ENCODE measurements around the gene CELA2B. TPM values are rescaled to one million over a fixed set of nuclear protein-coding genes. Genes with fewer than 3 reads are reported as not detected.

The CELA2B gene
- total RNA-seq, 1 experiment from 2014 or later = not detected

- no peaks in the 10 kb centered on the region for H3K9me3 Mint-ChIP-seq
- H3K4me1 Mint-ChIP-seq = peaks cover 39% of the 10 kb centered on the region
- peak overlapping the region; percentile 94 for H3K4me3 Mint-ChIP-seq
- ChIA-PET POLR2A (interaction anchor here (0.6 kb wide), 1 partner anchor 384 kb away, joined by 3 read pairs; no protein-coding TSS in a partner anchor), CTCF (interaction anchor here (0.5 to 1.0 kb wide), 2 partner anchors 78 to 362 kb away, joined by 3 read pairs; no protein-coding TSS in a partner anchor)
- no peak for TF ChIP-seq ZNF416 (CRISPR knock-in tag; IDR thresholded peaks at IDR 0.05)
- no peak for TF ChIP-seq TEAD1 (CRISPR knock-in tag; IDR thresholded peaks at IDR 0.05)
- TF ChIP-seq NFYB (CRISPR knock-in tag; conservative IDR thresholded peaks at IDR 0.05; ENCODE audit: low read depth) = no peak
- TF ChIP-seq SMAD4 (CRISPR knock-in tag; IDR thresholded peaks at IDR 0.05) = no peak
- TF ChIP-seq ZNF425 (CRISPR knock-in tag; conservative IDR thresholded peaks at IDR 0.05) = no peak
- TF ChIP-seq FOXP1 (CRISPR knock-in tag; IDR thresholded peaks at IDR 0.05; ENCODE audit: borderline replicate concordance) = no peak
- TF ChIP-seq MLX (CRISPR knock-in tag; IDR thresholded peaks at IDR 0.05) = no peak
- TF ChIP-seq ZNF317 (CRISPR knock-in tag; IDR thresholded peaks at IDR 0.05; ENCODE audit: borderline replicate concordance, low read depth) = no peak
- no peak for TF ChIP-seq GRHL2 (CRISPR knock-in tag; IDR thresholded peaks at IDR 0.05; ENCODE audit: insufficient replicate concordance, severe bottlenecking)
- TF ChIP-seq ZNF423 (CRISPR knock-in tag; IDR thresholded peaks at IDR 0.05) = no peak
- no peak for TF ChIP-seq PRDM15 (CRISPR knock-in tag; IDR thresholded peaks at IDR 0.05)
- no peak for TF ChIP-seq ZNF121 (CRISPR knock-in tag; IDR thresholded peaks at IDR 0.05)
- peak overlapping the region; percentile 98 for H3K27ac Mint-ChIP-seq
- no peaks in the 10 kb centered on the region for H3K27me3 Mint-ChIP-seq (ENCODE audit: low read depth)
- DNase-seq (ENCODE audit: low spot score) (peak; percentile 31), ATAC-seq (peak; percentile 57)
- H3K36me3 Mint-ChIP-seq = no peaks in the 10 kb centered on the region
These were observed 49.4 kb downstream of the CELA2B start for GRCh38 chr1:15525050-15526020.

GRCh38 chr1:15526021-15526489, 50.2 kb downstream of the CELA2B start:
- no peak for DNase-seq (ENCODE audit: low spot score)
- H3K27ac Mint-ChIP-seq = peak overlapping the region; percentile 98
- no peak for ATAC-seq
- peak overlapping the region; percentile 94 for H3K4me3 Mint-ChIP-seq
- ChIA-PET POLR2A (interaction anchor here (1.3 kb wide), 1 partner anchor 63 kb away, joined by 5 read pairs; no protein-coding TSS in a partner anchor), CTCF (interaction anchor here (1.3 kb wide), 1 partner anchor 12 kb away, joined by 3 read pairs; no protein-coding TSS in a partner anchor)
- peaks cover 39% of the 10 kb centered on the region for H3K4me1 Mint-ChIP-seq
- H3K27me3 Mint-ChIP-seq (ENCODE audit: low read depth) = no peaks in the 10 kb centered on the region
- no peaks in the 10 kb centered on the region for H3K9me3 Mint-ChIP-seq
- H3K36me3 Mint-ChIP-seq = no peaks in the 10 kb centered on the region
- no peak for TF ChIP-seq IRF1 (CRISPR knock-in tag; IDR thresholded peaks at IDR 0.05)
- no peak for TF ChIP-seq ZNF281 (CRISPR knock-in tag; IDR thresholded peaks at IDR 0.05)
- TF ChIP-seq ZNF121 (CRISPR knock-in tag; IDR thresholded peaks at IDR 0.05) = no peak
- TF ChIP-seq MYBL2 (CRISPR knock-in tag; IDR thresholded peaks at IDR 0.05) = no peak
- no peak for TF ChIP-seq HMGA2 (CRISPR knock-in tag; IDR thresholded peaks at IDR 0.05)
- TF ChIP-seq MAX (CRISPR knock-in tag; IDR thresholded peaks at IDR 0.05) = no peak
- TF ChIP-seq PRRX2 (CRISPR knock-in tag; IDR thresholded peaks at IDR 0.05) = no peak
- no peak for TF ChIP-seq ZMAT4 (CRISPR knock-in tag; IDR thresholded peaks at IDR 0.05)
- TF ChIP-seq E2F5 (CRISPR knock-in tag; IDR thresholded peaks at IDR 0.05) = no peak
- TF ChIP-seq RORB (CRISPR knock-in tag; IDR thresholded peaks at IDR 0.05) = no peak
- TF ChIP-seq FOXP1 (CRISPR knock-in tag; IDR thresholded peaks at IDR 0.05; ENCODE audit: borderline replicate concordance) = no peak

All from WTC11 (cell line).